ENCODE results near the gene DTWD1. TPM values are rescaled to one million over a fixed set of nuclear protein-coding genes. Genes with fewer than 3 reads are reported as not detected.
A peak's percentile ranks its signal among the peaks of the same experiment; 100 is the strongest.

DTWD1 gene
- total and polyA plus RNA-seq, 10 of the 15 experiments (the other 5 are each of a cell fraction or from before 2014, with no cell fraction given): 13.9 to 32.0 (median 19.3) TPM

GRCh38 chr15:49627407-49627877 is 6.6 kb downstream of the DTWD1 start:
- no peaks in the 10 kb centered on the region for H3K4me1 ChIP-seq (ENCODE audit: control insufficient read depth, insufficient read depth, low read length)
- intact Hi-C loops (cut with micrococcal nuclease; ENCODE audit: unreplicated experiment): loop anchor here (10.0 kb wide), 1 partner anchor 1293 kb away; the partner anchor contains the start of gene DUT
- BruUV-seq (replicated peaks): no TSS peak
- TF ChIP-seq ZZZ3 (IDR thresholded peaks at IDR 0.05; ENCODE audit: control insufficient read depth, insufficient read length, low read depth): no peak
- TF ChIP-seq KLF5 (IDR thresholded peaks at IDR 0.05; ENCODE audit: partially characterized antibody): no peak
- TF ChIP-seq RFX5 (IDR thresholded peaks at IDR 0.05; ENCODE audit: low read depth, low read length): no peak
- TF ChIP-seq ELK1 (IDR thresholded peaks at IDR 0.05; ENCODE audit: low read depth, low read length): no peak
- TF ChIP-seq BCL11A (IDR thresholded peaks at IDR 0.05; ENCODE audit: low read depth, low read length): no peak
- no peak for TF ChIP-seq PRDM15 (CRISPR knock-in tag; IDR thresholded peaks at IDR 0.05)
- TF ChIP-seq IKZF1 (conservative IDR thresholded peaks at IDR 0.05): no peak
- no peak for TF ChIP-seq POLR2A (IDR thresholded peaks at IDR 0.05; ENCODE audit: low read depth, low read length)
- no peak for TF ChIP-seq BHLHE40 (IDR thresholded peaks at IDR 0.05; ENCODE audit: borderline replicate concordance in 1 of 2, low read depth in 2 of 2, low read length in 1 of 2)
- TF ChIP-seq NKRF (conservative IDR thresholded peaks at IDR 0.05): no peak
- DNase-seq (ENCODE audit: low read depth, low spot score): no peak
- no peak overlapping the region for H3K9ac ChIP-seq (ENCODE audit: control insufficient read depth, insufficient read depth, low read length)
- no peaks in the 10 kb centered on the region for H3K27me3 ChIP-seq (replicated peaks in 1 of 2; ENCODE audit: control insufficient read depth in 2 of 2, insufficient read depth in 2 of 2, low read length in 1 of 2)
- H3K4me3 ChIP-seq: no peak overlapping the region
- FAIRE-seq: no peak
- no peak overlapping the region for H3K27ac ChIP-seq (ENCODE audit: control insufficient read depth, insufficient read depth)
- POLR2A ChIA-PET: no interaction called here
- H2AFZ ChIP-seq (ENCODE audit: control insufficient read depth, low read depth, low read length): no peak overlapping the region
- RAD21 ChIA-PET (ENCODE audit: unreplicated experiment): no interaction called here
- WGBS (ENCODE audit: insufficient coverage, insufficient replicate concordance, low lambda C conversion rate, missing lambda C conversion rate): 94% methylated on average over 1 of the region's 1 CpG
- SMC1A ChIA-PET (ENCODE audit: uncharacterized antibody, unreplicated experiment): interaction anchor here (0.6 kb wide), 1 partner anchor 174 kb away, joined by 3 read pairs; no protein-coding TSS in a partner anchor
- no peaks in the 10 kb centered on the region for H4K20me1 ChIP-seq (ENCODE audit: control insufficient read depth, insufficient read depth)
- H3K9me3 ChIP-seq (replicated peaks; ENCODE audit: control insufficient read depth, insufficient read depth, low read length): peaks cover 8% of the 10 kb centered on the region
- ATAC-seq: peak; percentile 21; the same call in 1 of the 3 replicates
- CTCF ChIA-PET: no interaction called here
- no peaks in the 10 kb centered on the region for H3K36me3 ChIP-seq (ENCODE audit: control insufficient read depth in 2 of 2, insufficient read depth in 2 of 2, low read length in 1 of 2)
- no peak overlapping the region for H3K4me2 ChIP-seq (ENCODE audit: control insufficient read depth, insufficient read depth)
- in situ Hi-C loops (cut with MboI): loop anchor here (10.0 kb wide), 2 partner anchors 473 to 753 kb away; partner anchors contain the start of genes COPS2 and EID1
- peaks cover 9% of the 10 kb centered on the region for H3K79me2 ChIP-seq (ENCODE audit: control insufficient read depth, insufficient read depth, low read length)

Measured in GM12878 (cell line).